Psoas muscle (tissue), 8 donors: ENCODE data around the gene SETD5. TPM values are rescaled to one million over a fixed set of nuclear protein-coding genes. Genes with fewer than 3 reads are reported as not detected.

Experiments used
- ATAC-seq, 4 donors: fragments of 200-7000 bp; cut with Tn5 transposase; one replicate each; pipeline ENCODE4 v1.9.1; 2020; ENCODE audit warnings: moderate library complexity in 3 of 4, mild to moderate bottlenecking in 2 of 4
- DNase-seq, 2 donors: peaks; one replicate each; pipeline ENCODE4 v3.0.0-alpha.2; 2020
- H3K27ac ChIP-seq: fragments of 200-600 bp; one replicate; pipeline ENCODE4 v1.8.0; 2022
- H3K27me3 ChIP-seq, 3 donors: fragments of 200-600 bp in 1 of 3; one replicate each; pipeline versions ENCODE4 v1.6.1 to v1.8.0; 2013 to 2022; ENCODE audit warnings: low read length in 2 of 3, mild to moderate bottlenecking in 2 of 3, moderate library complexity in 1 of 3; ENCODE audit not compliant: insufficient read depth in 3 of 3
- H3K36me3 ChIP-seq, 2 donors: fragments of 200-600 bp in 1 of 2; one replicate each; pipeline versions ENCODE4 v1.6.1 to v1.8.0; 2013 to 2022; ENCODE audit warnings: low read depth in 1 of 2, mild to moderate bottlenecking in 1 of 2, moderate library complexity in 1 of 2; ENCODE audit not compliant: insufficient read depth in 1 of 2
- H3K4me1 ChIP-seq: fragments of 200-600 bp; one replicate; pipeline ENCODE4 v1.8.0; 2022
- H3K4me3 ChIP-seq: fragments of 200-600 bp; one replicate; pipeline ENCODE4 v1.8.0; 2022; ENCODE audit warnings: mild to moderate bottlenecking
- H3K9me3 ChIP-seq: fragments of 200-600 bp; one replicate; pipeline ENCODE4 v1.8.0; 2022
- WGBS, 3 donors: extraction: QIAGEN DNeasy Blood & Tissue Kit; methylation state at CpG; one replicate each; pipeline versions ENCODE4 v1.1.6 to v1.1.7; 2013; 5-methylcytosine and 5-hydroxymethylcytosine counted together
- intact Hi-C, 2 donors: fragments of 100-400 bp; cut with DNase I; formaldehyde crosslinking; loops; one replicate each; pipeline versions ENCODE4 v1.11.0 to v1.14.2; 2022
- polyA plus RNA-seq, 3 donors: library from polyadenylated mRNA; stranded (reverse); fragments of 200-250 nt; gene quantifications; one replicate each; pipeline ENCODE4 v1.2.3, GENCODE V29; 2013
- total RNA-seq, 4 donors: library from RNA; stranded (reverse); fragmentation: NEBNext Ultra II Directional in 2 of 4; extraction: Animal tissue kit (Norgen Biotek cat#: 25700) in 2 of 4; gene quantifications; one replicate each; pipeline versions ENCODE4 v1.2.1 to v1.2.4, GENCODE V29; 2021 to 2023
- TF ChIP-seq, protein P1 (sequence below): fragments of 200-600 bp; IDR thresholded peaks from one replicate; pipeline ENCODE4 v1.8.0; 2022; ENCODE audit warnings: antibody characterized with exemption
- donor health status: healthy with polysubstance abuse.
- donor health status: DM: no; HTN: no; CAD: no; lungs with moderate emphysema.
- donor health status: Bipolar disorder and iron deficiency.
- donor health status: healthy.
- donor health status: DM: yes; HTN: yes; CAD: no.
- donor health status: DM: no; HTN: no; CAD: no.
- donor health status: DM: no; HTN: no; CAD: no.
- donor health status: DM: yes; HTN: yes; CAD: no.

SETD5 gene
- total and polyA plus RNA-seq, 7 donors, result 12.8 to 69.3 (median 58.3) TPM

DNA sequence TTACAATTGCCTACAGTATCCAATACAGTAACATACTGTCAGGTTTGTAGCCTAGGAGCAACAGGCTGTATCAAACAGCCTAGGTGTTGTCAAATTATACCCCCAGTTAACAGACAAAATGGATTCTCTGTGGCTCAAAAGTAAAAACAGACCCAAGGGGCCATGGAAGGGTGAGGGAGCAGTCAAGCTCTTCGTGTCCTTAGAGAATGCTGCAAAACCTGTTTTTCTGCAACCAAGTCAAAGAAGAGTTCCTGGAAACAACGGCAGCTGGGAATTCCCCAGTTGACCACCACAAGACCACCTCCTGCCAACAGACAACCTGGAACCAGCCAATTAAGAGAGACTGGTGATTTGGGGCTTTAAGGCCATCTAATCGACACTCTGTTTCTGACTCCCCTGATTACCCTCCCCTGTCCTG, 45.7 kb upstream of the SETD5 start:
- no peak overlapping the region for H3K27ac ChIP-seq
- no peaks in the 10 kb centered on the region for H3K27me3 ChIP-seq
- peaks cover 0 to 14% of the 10 kb centered on the region in 2 donors for H3K36me3 ChIP-seq
- 47 to 59% (median 50%) methylated on average over 3 of the region's 3 CpGs for WGBS, 3 donors
- DNase-seq (no peak), ATAC-seq (no peak)
- peaks cover 10% of the 10 kb centered on the region for H3K4me1 ChIP-seq
- H3K4me3 ChIP-seq, result no peak overlapping the region
- TF ChIP-seq, protein P1, sequence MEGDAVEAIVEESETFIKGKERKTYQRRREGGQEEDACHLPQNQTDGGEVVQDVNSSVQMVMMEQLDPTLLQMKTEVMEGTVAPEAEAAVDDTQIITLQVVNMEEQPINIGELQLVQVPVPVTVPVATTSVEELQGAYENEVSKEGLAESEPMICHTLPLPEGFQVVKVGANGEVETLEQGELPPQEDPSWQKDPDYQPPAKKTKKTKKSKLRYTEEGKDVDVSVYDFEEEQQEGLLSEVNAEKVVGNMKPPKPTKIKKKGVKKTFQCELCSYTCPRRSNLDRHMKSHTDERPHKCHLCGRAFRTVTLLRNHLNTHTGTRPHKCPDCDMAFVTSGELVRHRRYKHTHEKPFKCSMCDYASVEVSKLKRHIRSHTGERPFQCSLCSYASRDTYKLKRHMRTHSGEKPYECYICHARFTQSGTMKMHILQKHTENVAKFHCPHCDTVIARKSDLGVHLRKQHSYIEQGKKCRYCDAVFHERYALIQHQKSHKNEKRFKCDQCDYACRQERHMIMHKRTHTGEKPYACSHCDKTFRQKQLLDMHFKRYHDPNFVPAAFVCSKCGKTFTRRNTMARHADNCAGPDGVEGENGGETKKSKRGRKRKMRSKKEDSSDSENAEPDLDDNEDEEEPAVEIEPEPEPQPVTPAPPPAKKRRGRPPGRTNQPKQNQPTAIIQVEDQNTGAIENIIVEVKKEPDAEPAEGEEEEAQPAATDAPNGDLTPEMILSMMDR, result no peak
- intact Hi-C loops, result loop anchor here in 1 of 2 donors (2.0 to 10.0 kb wide), 2 partner anchors 71 to 303 kb away; no protein-coding TSS in a partner anchor
- H3K9me3 ChIP-seq, result no peaks in the 10 kb centered on the region

- ATAC-seq (peak; percentile 74 to 95 (median 84)), DNase-seq (peak; percentile 54 to 79)
- Histone ChIP-seq H3K27me3 (no peaks in the 10 kb centered on the region), H3K36me3 (peaks cover 0 to 14% of the 10 kb centered on the region in 2 donors), H3K4me3 (no peak overlapping the region), H3K27ac (no peak overlapping the region), H3K4me1 (peaks cover 10% of the 10 kb centered on the region), H3K9me3 (no peaks in the 10 kb centered on the region)
- intact Hi-C loops, result loop anchor here in 1 of 2 donors (2.0 to 10.0 kb wide), 2 partner anchors 70 to 302 kb away; no protein-coding TSS in a partner anchor
- TF ChIP-seq, protein P1, result peak; percentile 90
- 15 to 19% (median 15%) methylated on average over 7 of the region's 7 CpGs for WGBS, 3 donors
Measured at GRCh38 chr3:9352917-9353752, 44.3 kb upstream of the SETD5 start.

GRCh38 chr3:9361691-9362388, 35.6 kb upstream of the SETD5 start:
- H3K27ac ChIP-seq, result peak overlapping the region; percentile 92
- WGBS, 3 donors, result 70 to 75% (median 74%) methylated on average over 5 of the region's 5 CpGs

GRCh38 chr3:9362731-9363530, 34.5 kb upstream of the SETD5 start, which contains the start of gene THUMPD3:
THUMPD3 (plus strand) TSS chr3:9363054; CDS start chr3:9365069, 2,015 bp downstream.
- H3K36me3 ChIP-seq, result peaks cover 4 to 37% of the 10 kb centered on the region in 2 donors
- H3K9me3 ChIP-seq, result no peaks in the 10 kb centered on the region
- ATAC-seq, result peak; percentile 98 to 100 (median 99)
- peaks cover 22% of the 10 kb centered on the region for H3K4me1 ChIP-seq
- peak; percentile 94 to 96 for DNase-seq
- intact Hi-C loops, result loop anchor here (5.0 kb wide), 2 partner anchors 34 to 59 kb away; partner anchors contain the start of gene SETD5 (in 1 of the 2)
- H3K27ac ChIP-seq, result peak within 1 kb of the TSS; percentile 92
- TF ChIP-seq, protein P1, result no peak
- no peaks in the 10 kb centered on the region for H3K27me3 ChIP-seq
- WGBS, 3 donors, result 0 to 2% (median 0%) methylated on average over 46 of the region's 46 CpGs
- H3K4me3 ChIP-seq, result peak within 1 kb of the TSS; percentile 82

More at GRCh38 chr3:9361691-9362388, 35.6 kb upstream of the SETD5 start:
- DNase-seq (no peak), ATAC-seq (no peak)
- Histone ChIP-seq H3K27me3 (no peaks in the 10 kb centered on the region), H3K4me3 (peak overlapping the region; percentile 82), H3K36me3 (peaks cover 4 to 26% of the 10 kb centered on the region in 2 donors), H3K4me1 (peaks cover 22% of the 10 kb centered on the region), H3K9me3 (no peaks in the 10 kb centered on the region)
- intact Hi-C loops, result loop anchor here (5.0 kb wide), 2 partner anchors 35 to 60 kb away; partner anchors contain the start of gene SETD5 (in 1 of the 2)
- TF ChIP-seq, protein P1, result no peak
